HG02642 (cell line): ENCODE data around the gene SGMS1.
A peak's percentile ranks its signal among the peaks of the same experiment; 100 is the strongest.
"Not testable (repeated sequence)": the region's sequence is repeated elsewhere in the genome, so short reads cannot be mapped to it uniquely, and the experiment has no call there.

Experiments used
- ATAC-seq: cut with Tn5 transposase; IDR thresholded peaks from one replicate; pipeline ENCODE4 v1.9.1; 2021; ENCODE audit warnings: mild to moderate bottlenecking; ENCODE audit not compliant: unreplicated experiment, poor library complexity

SGMS1 gene

GRCh38 chr10:50623663-50624412, at the start of gene SGMS1:
TSS of gene SGMS1 (minus strand) at chr10:50623956. CDS start at chr10:50344114, 279,842 bp downstream.
- ATAC-seq = peak; percentile 38

- ATAC-seq = not testable (repeated sequence)
These were observed 48.4 kb upstream of the SGMS1 start for GRCh38 chr10:50672152-50672551.

GRCh38 chr10:50671645-50672044, 47.9 kb upstream of the SGMS1 start:
- not testable (repeated sequence) for ATAC-seq

- ATAC-seq = not testable (repeated sequence)
These were observed 46.2 kb upstream of the SGMS1 start for GRCh38 chr10:50669957-50670356.

GRCh38 chr10:50667353-50667752, 43.6 kb upstream of the SGMS1 start:
- not testable (repeated sequence) for ATAC-seq

GRCh38 chr10:50662420-50662819, 38.7 kb upstream of the SGMS1 start:
- not testable (repeated sequence) for ATAC-seq

- ATAC-seq = not testable (repeated sequence)
These were observed 37.8 kb upstream of the SGMS1 start for GRCh38 chr10:50661563-50661962.

GRCh38 chr10:50659865-50660730, 36.3 kb upstream of the SGMS1 start:
- ATAC-seq = peak; percentile 99

- not testable (repeated sequence) for ATAC-seq
These were observed 35.5 kb upstream of the SGMS1 start for GRCh38 chr10:50659016-50659864.

- ATAC-seq = no peak
These were observed 34.4 kb upstream of the SGMS1 start for GRCh38 chr10:50658165-50658564.

- ATAC-seq = no peak
These were observed 30.0 kb upstream of the SGMS1 start for GRCh38 chr10:50653758-50654157.

GRCh38 chr10:50653142-50653541, 29.4 kb upstream of the SGMS1 start:
- peak; percentile 37 for ATAC-seq

GRCh38 chr10:50651808-50652207, 28.1 kb upstream of the SGMS1 start:
- no peak for ATAC-seq

GRCh38 chr10:50650481-50650880, 26.7 kb upstream of the SGMS1 start:
- no peak for ATAC-seq

- no peak for ATAC-seq
These were observed 25.1 kb upstream of the SGMS1 start for GRCh38 chr10:50648935-50649227.

- peak; percentile 81 for ATAC-seq
These were observed 24.6 kb upstream of the SGMS1 start for GRCh38 chr10:50648089-50648934.

GRCh38 chr10:50647350-50647749, 23.6 kb upstream of the SGMS1 start:
- ATAC-seq = not testable (repeated sequence)

GRCh38 chr10:50645236-50645635, 21.5 kb upstream of the SGMS1 start:
- no peak for ATAC-seq

GRCh38 chr10:50641626-50642025, 17.9 kb upstream of the SGMS1 start:
- ATAC-seq = no peak

- no peak for ATAC-seq
These were observed 16.5 kb upstream of the SGMS1 start for GRCh38 chr10:50640238-50640637.
